Activated CD4-positive, CD25-positive, alpha-beta regulatory T cell treated with anti-CD3 and anti-CD28 coated beads, Interleukin-2, amount 50 U/mL, for 24 hours (primary cell): ENCODE results near the gene CEACAM16.

Experiments used
- ATAC-seq, 2 donors: fragments of 150-1000 bp; cut with Tn5 transposase; one replicate each; pipeline ENCODE4 v1.10.0; 2021; ENCODE audit warnings: mild to moderate bottlenecking in 1 of 2, moderate library complexity in 1 of 2

The CEACAM16 gene

GRCh38 chr19:44746946-44747738, 48.2 kb downstream of the CEACAM16 start:
- ATAC-seq: peak; percentile 83 to 85

GRCh38 chr19:44747739-44748425, 48.9 kb downstream of the CEACAM16 start:
- peak; percentile 29 to 39 for ATAC-seq

GRCh38 chr19:44748426-44749254, 49.7 kb downstream of the CEACAM16 start, which contains the start of gene BCL3:
Gene BCL3, plus strand, starts transcription at chr19:44748708. Its CDS starts 83 bp downstream, at chr19:44748791.
- ATAC-seq: peak; percentile 25 to 35

- no peak for ATAC-seq
These were observed 50.3 kb downstream of the CEACAM16 start for GRCh38 chr19:44749292-44749691.

- ATAC-seq: no peak
These were observed 51.0 kb downstream of the CEACAM16 start for GRCh38 chr19:44749994-44750393.

GRCh38 chr19:44752123-44752815, 53.3 kb downstream of the CEACAM16 start:
- no peak for ATAC-seq

GRCh38 chr19:44752816-44753625, 54.1 kb downstream of the CEACAM16 start:
- ATAC-seq: peak; percentile 86 to 87

GRCh38 chr19:44753626-44753931, 54.6 kb downstream of the CEACAM16 start:
- ATAC-seq: no peak

GRCh38 chr19:44753932-44754749, 55.2 kb downstream of the CEACAM16 start:
- ATAC-seq: peak; percentile 3 to 5

GRCh38 chr19:44754750-44755080, 55.8 kb downstream of the CEACAM16 start:
- ATAC-seq: no peak

- no peak for ATAC-seq
These were observed 56.3 kb downstream of the CEACAM16 start for GRCh38 chr19:44755219-44755618.

GRCh38 chr19:44756089-44756562, 57.2 kb downstream of the CEACAM16 start:
- no peak for ATAC-seq

GRCh38 chr19:44757057-44757734, 58.2 kb downstream of the CEACAM16 start:
- ATAC-seq: no peak

GRCh38 chr19:44757735-44758505, 59.0 kb downstream of the CEACAM16 start:
- no peak for ATAC-seq

- no peak for ATAC-seq
These were observed 59.6 kb downstream of the CEACAM16 start for GRCh38 chr19:44758596-44758995.

GRCh38 chr19:44759083-44759804, 60.3 kb downstream of the CEACAM16 start:
- no peak for ATAC-seq
